Omental fat pad (tissue), 4 donors: ENCODE results near the gene VARS2. TPM values are rescaled to one million over a fixed set of nuclear protein-coding genes. Genes with fewer than 3 reads are reported as not detected.
"Not testable (repeated sequence)": the region's sequence is repeated elsewhere in the genome, so short reads cannot be mapped to it uniquely, and the experiment has no call there.

Experiments used
- ATAC-seq: fragments of 150-250 bp; one replicate; pipeline ENCODE4 v1.9.1; 2016; ENCODE audit warnings: mild to moderate bottlenecking, moderate library complexity; ENCODE audit not compliant: low FRiP score
- DNase-seq: peaks from one replicate; pipeline ENCODE4 v3.0.0-alpha.2; 2019; ENCODE audit warnings: low spot score
- total RNA-seq, 4 donors: library from RNA; depleted of rRNA; stranded (reverse); fragments of >200 nt; gene quantifications; one replicate each; pipeline ENCODE4 v1.1.0, GENCODE V29; 2016
- TF ChIP-seq, protein P1 (sequence below), 3 donors: fragments of 450-650 bp; IDR thresholded peaks; one replicate each; pipeline ENCODE4 v1.5.1; 2016 to 2017; ENCODE audit warnings: antibody characterized with exemption in 3 of 3, mild to moderate bottlenecking in 3 of 3, moderate library complexity in 2 of 3

The VARS2 gene
- total RNA-seq, 4 donors from 2014 or later, result 14.0 to 18.8 (median 16.6) TPM

- ATAC-seq, result no peak
- TF ChIP-seq, protein P1, sequence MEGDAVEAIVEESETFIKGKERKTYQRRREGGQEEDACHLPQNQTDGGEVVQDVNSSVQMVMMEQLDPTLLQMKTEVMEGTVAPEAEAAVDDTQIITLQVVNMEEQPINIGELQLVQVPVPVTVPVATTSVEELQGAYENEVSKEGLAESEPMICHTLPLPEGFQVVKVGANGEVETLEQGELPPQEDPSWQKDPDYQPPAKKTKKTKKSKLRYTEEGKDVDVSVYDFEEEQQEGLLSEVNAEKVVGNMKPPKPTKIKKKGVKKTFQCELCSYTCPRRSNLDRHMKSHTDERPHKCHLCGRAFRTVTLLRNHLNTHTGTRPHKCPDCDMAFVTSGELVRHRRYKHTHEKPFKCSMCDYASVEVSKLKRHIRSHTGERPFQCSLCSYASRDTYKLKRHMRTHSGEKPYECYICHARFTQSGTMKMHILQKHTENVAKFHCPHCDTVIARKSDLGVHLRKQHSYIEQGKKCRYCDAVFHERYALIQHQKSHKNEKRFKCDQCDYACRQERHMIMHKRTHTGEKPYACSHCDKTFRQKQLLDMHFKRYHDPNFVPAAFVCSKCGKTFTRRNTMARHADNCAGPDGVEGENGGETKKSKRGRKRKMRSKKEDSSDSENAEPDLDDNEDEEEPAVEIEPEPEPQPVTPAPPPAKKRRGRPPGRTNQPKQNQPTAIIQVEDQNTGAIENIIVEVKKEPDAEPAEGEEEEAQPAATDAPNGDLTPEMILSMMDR (IDR thresholded peaks at IDR 0.05), result no peak
- no peak for DNase-seq
Observed at GRCh38 chr6:30901436-30901835, 12.6 kb upstream of the VARS2 start.

- DNase-seq, ATAC-seq: not testable (repeated sequence)
Observed at GRCh38 chr6:30902196-30902595, 11.8 kb upstream of the VARS2 start.

DNA sequence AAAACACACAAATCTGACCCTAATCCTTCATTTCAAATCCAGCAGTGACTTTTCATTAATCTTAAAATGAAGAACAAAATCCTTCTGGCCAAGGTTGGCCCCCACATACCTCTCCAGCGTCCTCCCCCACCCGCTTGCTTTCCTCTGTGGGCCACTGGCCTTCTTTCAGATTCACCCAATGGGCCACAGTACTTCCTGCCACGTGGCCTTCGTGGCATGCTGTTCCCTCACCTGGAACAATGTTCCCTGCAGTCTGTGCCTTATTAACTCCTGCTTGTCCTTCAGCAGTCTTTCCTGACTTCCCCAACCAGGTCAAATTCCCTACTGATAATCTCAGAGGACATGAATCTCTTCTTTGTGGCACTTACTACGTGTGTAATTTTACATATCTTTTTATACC is 11.3 kb upstream of the VARS2 start:
- no peak for DNase-seq
- no peak for ATAC-seq
- TF ChIP-seq, protein P1 (IDR thresholded peaks at IDR 0.05), result no peak

DNA sequence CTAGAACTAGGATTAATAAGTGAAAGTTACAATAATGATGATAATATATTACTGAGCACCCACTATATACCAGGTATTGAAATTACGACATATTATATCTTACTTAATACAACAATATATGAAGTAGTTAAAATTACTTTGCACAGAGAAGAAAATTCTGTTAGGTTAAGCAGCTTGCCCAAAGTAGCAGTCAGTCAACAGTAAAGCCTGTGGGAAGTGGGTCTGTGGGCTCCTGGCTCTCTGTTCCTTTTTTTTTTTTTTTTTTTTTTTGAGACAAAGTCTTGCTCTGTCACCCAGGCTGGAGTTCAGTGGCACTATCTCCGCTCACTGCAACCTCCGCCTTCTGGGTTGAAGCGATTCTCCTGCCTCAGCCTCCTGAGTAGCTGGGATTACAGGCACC is 10.8 kb upstream of the VARS2 start:
- ATAC-seq (no peak), DNase-seq (no peak)
- TF ChIP-seq, protein P1 (IDR thresholded peaks at IDR 0.05), result no peak

- not testable (repeated sequence) for DNase-seq, ATAC-seq
Observed at GRCh38 chr6:30907290-30907757, 6.7 kb upstream of the VARS2 start.

DNA sequence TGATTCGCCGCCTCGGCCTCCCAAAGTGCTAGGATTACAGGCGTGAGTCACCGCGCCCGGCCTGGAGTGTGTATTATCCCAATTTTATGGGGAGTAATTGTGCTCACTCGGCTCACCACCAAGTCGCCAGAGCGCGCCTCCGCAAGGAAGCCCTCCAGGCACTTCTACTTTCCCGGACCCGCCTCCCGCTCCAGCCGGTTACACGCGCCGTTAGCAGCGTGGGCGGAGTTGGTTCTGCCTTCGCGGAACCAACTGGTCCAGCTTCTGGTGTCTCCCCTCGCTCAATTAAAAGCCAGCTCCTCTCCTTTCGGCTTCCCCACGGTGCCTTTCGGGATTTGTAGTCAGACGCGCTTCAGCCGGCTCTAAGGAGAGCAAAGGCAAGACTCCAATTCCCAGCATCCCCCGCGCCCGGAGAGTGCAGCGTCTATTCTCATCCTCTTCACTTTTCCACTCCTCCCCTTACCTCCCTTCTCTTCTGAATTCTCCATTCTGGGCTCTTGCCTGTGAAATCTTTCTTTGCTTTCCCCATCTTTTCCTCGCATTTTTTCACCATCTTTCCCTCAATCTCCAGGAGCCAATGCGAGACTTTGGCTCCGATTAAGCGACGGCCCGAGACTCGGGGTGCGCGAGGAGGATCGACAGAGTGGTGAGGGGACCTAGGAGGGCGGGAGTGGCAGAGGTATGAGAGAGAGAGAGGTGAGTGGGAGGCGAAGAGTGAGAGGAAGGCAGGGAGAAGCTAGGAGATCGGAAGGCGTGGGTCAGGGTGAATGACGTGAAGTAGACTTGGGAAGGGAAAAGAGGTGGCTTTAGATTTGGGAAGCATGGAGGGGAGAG is 6.1 kb upstream of the VARS2 start, which contains the start of gene GTF2H4:
GTF2H4 (plus strand) TSS at position 450 of the 834 bp plus-strand sequence.
- ATAC-seq (peak; percentile 99), DNase-seq (peak; percentile 81)
- TF ChIP-seq, protein P1 (IDR thresholded peaks at IDR 0.05), result no peak

DNA sequence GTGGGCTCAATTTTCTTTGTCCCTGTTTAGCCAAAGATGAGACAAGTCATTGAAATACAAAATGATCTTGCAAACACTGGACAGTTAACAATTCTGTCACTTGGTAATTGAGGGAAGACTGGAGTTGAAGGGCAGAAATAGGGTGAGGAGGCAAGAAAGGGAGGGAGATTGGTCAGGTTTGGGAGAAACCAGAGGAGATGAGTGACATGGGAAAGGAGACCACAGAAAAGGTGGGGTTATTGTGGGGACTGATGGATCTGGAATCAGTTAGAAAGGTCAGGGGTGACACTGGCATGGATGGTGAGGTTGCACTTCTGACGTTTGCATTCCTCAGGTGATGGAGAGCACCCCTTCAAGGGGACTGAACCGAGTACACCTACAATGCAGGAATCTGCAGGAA is 5.3 kb upstream of the VARS2 start:
- ATAC-seq (no peak), DNase-seq (no peak)
- TF ChIP-seq, protein P1 (IDR thresholded peaks at IDR 0.05), result no peak

DNA sequence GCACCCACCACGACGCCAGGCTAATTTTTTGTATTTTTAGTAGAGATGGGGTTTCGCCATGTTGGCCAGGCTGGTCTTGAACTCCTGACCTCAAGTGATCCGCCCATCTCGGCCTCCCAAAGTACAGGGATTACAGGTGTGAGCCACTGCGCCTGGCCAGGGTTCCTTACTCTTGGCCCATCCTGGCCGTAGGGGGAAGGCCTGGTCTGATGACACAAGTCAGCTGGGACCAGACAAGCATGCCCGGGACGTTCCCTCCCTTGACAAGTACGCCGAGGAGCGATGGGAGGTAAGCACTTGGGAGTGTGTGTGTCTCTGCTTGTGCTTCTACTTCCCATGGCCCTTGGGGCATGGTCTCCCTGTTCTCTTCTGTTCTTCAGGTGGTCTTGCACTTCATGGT is 3.6 kb upstream of the VARS2 start:
- not testable (repeated sequence) for DNase-seq, ATAC-seq
